Stimulated activated CD8-positive, alpha-beta memory T cell treated with anti-CD3 and anti-CD28 coated beads, Interleukin-4, amount 100 ng/mL, for 48 hours (primary cell): ENCODE measurements around the gene A3GALT2.
"Not testable (repeated sequence)": the region's sequence is repeated elsewhere in the genome, so short reads cannot be mapped to it uniquely, and the experiment has no call there.

Experiments
- DNase-seq: peaks from one replicate; pipeline ENCODE4 v3.0.0-alpha.2; 2020

Gene A3GALT2

GRCh38 chr1:33309351-33309750, 11.5 kb downstream of the A3GALT2 start:
- DNase-seq = not testable (repeated sequence)

- no peak for DNase-seq
These were observed 13.4 kb downstream of the A3GALT2 start for GRCh38 chr1:33307494-33307864.

- DNase-seq = no peak
These were observed 14.0 kb downstream of the A3GALT2 start for GRCh38 chr1:33306653-33307493.

GRCh38 chr1:33305816-33306652, 14.9 kb downstream of the A3GALT2 start:
- DNase-seq = no peak

DNA sequence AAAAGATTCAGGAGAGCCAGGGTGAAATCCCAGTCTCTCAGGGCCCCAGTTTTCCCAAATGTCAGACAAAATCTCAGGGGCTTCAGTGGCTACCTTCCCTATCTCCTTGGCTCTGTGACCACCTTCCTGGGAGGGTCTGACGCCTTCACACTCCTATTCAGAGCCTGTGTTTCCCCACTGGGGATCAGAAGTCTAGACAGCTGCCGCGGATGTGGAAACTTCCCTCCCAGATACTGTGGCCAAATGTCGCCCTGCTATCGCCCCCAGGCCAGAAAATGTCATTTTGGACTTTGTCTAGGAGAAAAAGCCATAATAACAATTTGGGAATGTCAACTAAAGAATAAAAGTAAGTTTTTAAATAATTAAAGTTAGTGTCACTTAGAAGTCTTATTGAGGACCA, 15.9 kb downstream of the A3GALT2 start:
- DNase-seq = no peak

GRCh38 chr1:33302325-33302724, 18.6 kb downstream of the A3GALT2 start:
- DNase-seq = peak; percentile 40

- no peak for DNase-seq
These were observed 19.5 kb downstream of the A3GALT2 start for GRCh38 chr1:33301273-33301984.

- no peak for DNase-seq
These were observed 20.2 kb downstream of the A3GALT2 start for GRCh38 chr1:33300673-33301072.

DNA sequence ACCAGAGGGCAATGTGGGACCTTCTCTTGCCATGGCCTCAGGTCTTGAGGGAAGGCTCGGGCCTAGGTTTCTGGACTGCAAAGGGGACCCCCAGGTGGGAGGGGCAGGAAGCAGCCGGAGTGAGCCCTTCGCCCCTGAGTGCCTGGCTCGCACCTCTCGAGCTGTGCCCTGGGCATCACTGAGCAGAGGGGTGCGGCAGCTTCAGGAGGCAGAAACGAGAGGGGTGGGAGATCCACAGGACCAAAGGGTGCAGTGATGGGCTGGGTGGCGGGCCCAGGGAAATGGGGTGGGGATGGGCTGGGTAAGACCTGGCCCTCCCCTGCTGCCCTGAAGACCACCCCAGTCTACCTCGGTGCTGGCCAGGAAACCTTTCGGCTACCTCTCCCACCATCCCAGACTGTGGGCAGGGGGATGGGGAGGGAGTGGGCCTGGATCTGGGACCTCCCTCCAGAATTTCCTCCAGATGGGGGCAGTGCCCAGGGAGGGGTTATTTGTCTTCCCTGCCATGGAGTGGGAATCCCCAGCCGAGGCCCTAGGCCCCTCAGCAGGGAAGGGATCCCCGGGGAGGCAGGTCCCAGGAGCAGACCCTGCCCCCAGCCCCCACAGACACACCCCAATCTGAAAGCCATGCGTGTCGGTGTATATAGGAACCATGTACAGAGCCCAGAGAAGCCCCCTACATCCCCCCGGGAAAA, 21.3 kb downstream of the A3GALT2 start:
- DNase-seq = no peak

DNA sequence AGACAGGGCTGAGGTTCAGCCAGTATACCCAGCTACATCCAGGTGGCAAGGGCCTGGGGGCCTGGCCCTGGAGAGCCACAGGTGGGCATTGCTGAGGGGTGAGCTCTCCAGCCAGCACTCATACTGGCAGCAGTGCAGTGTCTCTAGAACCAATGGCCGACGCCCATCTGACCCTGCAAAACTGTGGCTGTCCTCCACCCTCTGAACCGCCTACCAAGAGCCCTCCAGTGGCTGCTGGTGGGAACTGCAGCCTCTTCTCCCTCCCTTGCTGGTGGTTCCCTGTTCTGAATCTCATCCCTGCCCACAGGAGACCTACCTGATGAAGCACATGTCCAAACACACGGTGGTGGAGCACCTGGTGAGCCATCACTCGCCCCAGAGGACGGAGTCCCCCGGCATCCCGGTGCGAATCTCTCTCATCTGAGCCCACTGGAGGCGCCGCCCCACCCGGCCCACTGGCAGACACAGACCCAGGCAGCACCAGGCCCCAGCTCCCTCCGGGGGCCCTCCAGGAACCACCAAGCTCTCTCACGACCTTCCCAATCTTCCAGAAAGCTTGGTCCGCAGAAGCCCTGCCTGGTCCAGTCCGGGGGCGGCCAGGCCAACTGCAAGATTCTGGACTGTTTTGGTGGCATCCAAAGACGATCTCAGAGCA, 22.1 kb downstream of the A3GALT2 start:
- DNase-seq = peak; percentile 81

DNA sequence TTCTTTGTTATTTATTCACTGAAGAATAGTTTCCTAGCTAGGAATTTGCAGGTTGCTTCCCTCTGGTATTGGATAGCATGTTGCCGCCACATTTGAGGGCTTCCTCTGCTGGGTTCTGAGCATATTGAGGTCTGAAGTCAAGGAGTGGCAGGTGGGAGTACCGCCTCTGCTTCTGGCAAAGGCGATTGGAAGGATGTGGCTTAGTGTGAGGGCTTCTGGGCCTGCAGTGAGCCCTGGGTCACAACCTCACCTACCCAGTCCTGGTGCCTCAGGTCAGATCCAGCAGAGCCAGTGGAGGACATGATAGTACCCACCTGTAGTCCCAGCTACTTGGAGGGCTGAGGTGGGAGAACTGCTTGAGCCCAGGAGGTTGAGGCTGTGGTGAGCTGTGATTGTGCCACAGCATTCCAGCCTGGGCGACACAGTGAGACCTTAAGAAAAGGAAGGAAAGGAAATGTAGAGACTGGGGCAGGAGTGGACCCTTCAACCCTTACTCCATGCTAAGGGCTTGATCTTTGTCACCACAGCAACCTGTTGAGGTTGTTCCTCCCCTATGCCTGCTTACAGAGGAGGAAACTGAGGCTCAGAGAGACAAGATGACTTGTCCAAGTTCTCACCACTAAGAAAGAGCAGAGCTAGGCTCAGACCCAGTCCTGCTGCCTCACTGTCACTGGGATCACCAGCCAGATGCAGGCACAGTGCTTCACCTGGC, 22.8 kb downstream of the A3GALT2 start:
- no peak for DNase-seq

GRCh38 chr1:33296824-33297223, 24.1 kb downstream of the A3GALT2 start:
- no peak for DNase-seq

GRCh38 chr1:33296082-33296458, 24.8 kb downstream of the A3GALT2 start:
- no peak for DNase-seq

DNA sequence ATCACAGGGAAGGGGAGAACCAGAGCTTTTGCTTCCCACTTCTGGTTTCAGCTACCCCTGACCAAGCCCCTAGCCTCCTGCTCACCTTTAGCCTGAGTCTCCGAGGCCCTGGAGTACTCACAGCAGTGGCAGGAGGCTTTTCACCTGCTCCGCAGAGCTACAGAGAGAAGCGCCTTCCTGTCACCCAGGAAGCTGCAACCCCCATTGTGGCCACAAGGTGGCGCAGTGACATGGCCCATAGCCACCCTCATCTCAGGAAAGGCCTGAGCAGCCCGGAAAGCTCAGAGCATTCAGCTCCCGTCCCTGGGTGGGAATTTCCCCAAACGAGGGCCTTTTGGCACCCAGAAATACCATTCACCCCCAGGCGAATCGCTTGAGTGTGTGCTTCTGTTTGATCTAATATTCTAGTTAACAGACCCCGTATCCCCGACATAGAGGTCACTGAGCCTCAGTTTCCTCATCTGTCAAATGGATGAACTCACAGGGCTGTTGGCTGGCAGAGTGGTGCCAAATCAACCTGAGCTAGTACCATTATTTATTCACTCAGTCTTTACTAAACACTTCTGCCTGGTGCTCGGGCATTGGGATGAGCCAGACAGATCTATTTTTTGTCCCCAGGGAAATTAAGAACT, 25.3 kb downstream of the A3GALT2 start:
- DNase-seq = peak; percentile 96

GRCh38 chr1:33295023-33295422, 25.9 kb downstream of the A3GALT2 start:
- no peak for DNase-seq

- no peak for DNase-seq
These were observed 26.6 kb downstream of the A3GALT2 start for GRCh38 chr1:33294071-33295010.

DNA sequence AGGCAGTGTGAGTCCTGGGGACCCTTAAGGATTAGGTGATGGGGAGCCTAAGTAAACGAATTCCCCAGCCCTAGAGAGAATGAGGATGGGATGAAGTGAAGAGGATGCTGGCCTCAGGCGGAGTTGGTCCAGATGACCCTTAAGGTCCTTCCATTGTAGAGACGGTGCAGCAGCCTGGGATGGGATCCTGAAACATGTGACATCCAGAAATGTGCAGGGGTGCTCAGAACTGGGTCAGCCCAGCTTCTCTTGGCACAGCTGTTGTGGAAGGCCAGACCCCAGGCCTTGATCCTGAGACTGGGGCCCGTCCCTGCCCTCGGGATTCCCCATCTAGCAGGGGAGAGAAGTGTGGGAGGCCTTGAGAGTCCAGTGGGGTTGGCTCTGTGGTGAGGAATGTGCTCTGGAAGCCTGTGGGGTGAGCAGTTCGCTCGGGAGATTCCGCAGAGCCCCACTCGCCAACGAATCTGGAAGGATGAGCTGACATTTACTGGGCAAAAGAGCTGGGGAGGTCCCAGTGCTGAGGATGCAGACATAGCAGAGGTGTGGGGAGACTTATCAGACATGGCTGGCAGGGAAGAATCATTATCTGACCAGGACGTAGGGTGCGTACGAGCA, 28.1 kb downstream of the A3GALT2 start:
- DNase-seq = no peak

DNA sequence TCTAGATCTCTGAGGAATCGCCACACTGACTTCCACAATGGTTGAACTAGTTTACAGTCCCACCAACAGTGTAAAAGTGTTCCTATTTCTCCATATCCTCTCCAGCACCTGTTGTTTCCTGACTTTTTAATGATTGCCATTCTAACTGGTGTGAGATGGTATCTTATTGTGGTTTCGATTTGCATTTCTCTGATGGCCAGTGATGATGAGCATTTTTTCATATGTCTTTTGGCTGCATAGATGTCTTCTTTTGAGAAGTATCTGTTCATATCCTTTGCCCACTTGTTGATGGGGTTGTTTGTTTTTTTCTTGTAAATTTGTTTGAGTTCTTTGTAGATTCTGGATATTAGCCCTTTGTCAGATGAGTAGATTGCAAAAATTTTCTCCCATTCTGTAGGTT, 30.3 kb downstream of the A3GALT2 start:
- not testable (repeated sequence) for DNase-seq

GRCh38 chr1:33289858-33290154, 31.1 kb downstream of the A3GALT2 start:
- no peak for DNase-seq
